ENCODE results near the gene LAMA2.

Gene LAMA2

GRCh38 chr6:129029778-129030177 is 146.8 kb downstream of the LAMA2 start:
- Histone ChIP-seq H3K27ac (ENCODE audit: insufficient read depth in 1 of 2, low read depth in 1 of 2, low read length in 2 of 2, poor library complexity in 1 of 2, severe bottlenecking in 2 of 2) (no peak overlapping the region), H3K4me3 (ENCODE audit: control insufficient read depth in 1 of 7, extremely low read depth in 1 of 7, insufficient read depth in 4 of 7, low read depth in 2 of 7, low read length in 6 of 7) (no peak overlapping the region), H3K4me1 (ENCODE audit: control extremely low read depth in 1 of 4, control insufficient read depth in 4 of 4, insufficient read depth in 4 of 4, low read length in 3 of 4) (no peaks in the 10 kb centered on the region), H3K27me3 (replicated peaks in 2 of 5; ENCODE audit: control insufficient read depth in 4 of 5, insufficient read depth in 5 of 5, low read length in 4 of 5) (no peaks in the 10 kb centered on the region), H3K9me3 (ENCODE audit: control extremely low read depth in 1 of 5, control insufficient read depth in 4 of 5, insufficient read depth in 2 of 5, low read depth in 1 of 5, low read length in 4 of 5) (no peaks in the 10 kb centered on the region), H3K36me3 (ENCODE audit: control insufficient read depth in 4 of 4, insufficient read depth in 4 of 4, low read length in 3 of 4) (no peaks in the 10 kb centered on the region)
- WGBS (ENCODE audit: insufficient coverage): no CpG with 5 or more reads among the region's 2 CpGs
- DNase-seq: no peak
- ChIA-PET CTCF (no interaction called here), POLR2A (no interaction called here)

- no CpG with 5 or more reads among the region's 1 CpG for WGBS (ENCODE audit: insufficient coverage)
- CTCF ChIA-PET: interaction anchor here (0.8 kb wide), 1 partner anchor 26 kb away, joined by 3 read pairs; no protein-coding TSS in a partner anchor
- no peak for DNase-seq
- no peaks in the 10 kb centered on the region for H3K4me1 ChIP-seq (ENCODE audit: control extremely low read depth in 1 of 4, control insufficient read depth in 4 of 4, insufficient read depth in 4 of 4, low read length in 3 of 4)
- H3K27me3 ChIP-seq (replicated peaks in 2 of 5; ENCODE audit: control insufficient read depth in 4 of 5, insufficient read depth in 5 of 5, low read length in 4 of 5): no peaks in the 10 kb centered on the region
- POLR2A ChIA-PET: no interaction called here
- no peak overlapping the region for H3K27ac ChIP-seq (ENCODE audit: insufficient read depth in 1 of 2, low read depth in 1 of 2, low read length in 2 of 2, poor library complexity in 1 of 2, severe bottlenecking in 2 of 2)
- no peaks in the 10 kb centered on the region for H3K36me3 ChIP-seq (ENCODE audit: control insufficient read depth in 4 of 4, insufficient read depth in 4 of 4, low read length in 3 of 4)
- H3K4me3 ChIP-seq (ENCODE audit: control insufficient read depth in 1 of 7, extremely low read depth in 1 of 7, insufficient read depth in 4 of 7, low read depth in 2 of 7, low read length in 6 of 7): no peak overlapping the region
- no peaks in the 10 kb centered on the region for H3K9me3 ChIP-seq (ENCODE audit: control extremely low read depth in 1 of 5, control insufficient read depth in 4 of 5, insufficient read depth in 2 of 5, low read depth in 1 of 5, low read length in 4 of 5)
Observed at GRCh38 chr6:129030215-129030614, 147.3 kb downstream of the LAMA2 start.

- Histone ChIP-seq H3K36me3 (ENCODE audit: control insufficient read depth in 4 of 4, insufficient read depth in 4 of 4, low read length in 3 of 4) (no peaks in the 10 kb centered on the region), H3K4me1 (ENCODE audit: control extremely low read depth in 1 of 4, control insufficient read depth in 4 of 4, insufficient read depth in 4 of 4, low read length in 3 of 4) (no peaks in the 10 kb centered on the region), H3K27me3 (replicated peaks in 2 of 5; ENCODE audit: control insufficient read depth in 4 of 5, insufficient read depth in 5 of 5, low read length in 4 of 5) (no peaks in the 10 kb centered on the region), H3K9me3 (ENCODE audit: control extremely low read depth in 1 of 5, control insufficient read depth in 4 of 5, insufficient read depth in 2 of 5, low read depth in 1 of 5, low read length in 4 of 5) (no peaks in the 10 kb centered on the region), H3K27ac (ENCODE audit: insufficient read depth in 1 of 2, low read depth in 1 of 2, low read length in 2 of 2, poor library complexity in 1 of 2, severe bottlenecking in 2 of 2) (no peak overlapping the region), H3K4me3 (ENCODE audit: control insufficient read depth in 1 of 7, extremely low read depth in 1 of 7, insufficient read depth in 4 of 7, low read depth in 2 of 7, low read length in 6 of 7) (no peak overlapping the region)
- WGBS (ENCODE audit: insufficient coverage): no CpG with 5 or more reads among the region's 1 CpG
- ChIA-PET POLR2A (no interaction called here), CTCF (no interaction called here)
- no peak for DNase-seq
Observed at GRCh38 chr6:129031051-129031599, 148.2 kb downstream of the LAMA2 start.

- CTCF ChIA-PET: no interaction called here
- 95% methylated on average over 5 of the region's 6 CpGs for WGBS (ENCODE audit: insufficient coverage)
- no peaks in the 10 kb centered on the region for H3K27me3 ChIP-seq (replicated peaks in 2 of 5; ENCODE audit: control insufficient read depth in 4 of 5, insufficient read depth in 5 of 5, low read length in 4 of 5)
Observed at GRCh38 chr6:129032602-129033001, 149.7 kb downstream of the LAMA2 start.

GRCh38 chr6:129033180-129033579 is 150.2 kb downstream of the LAMA2 start:
- WGBS (ENCODE audit: insufficient coverage): 100% methylated on average over 1 of the region's 1 CpG
- Histone ChIP-seq H3K27ac (ENCODE audit: insufficient read depth in 1 of 2, low read depth in 1 of 2, low read length in 2 of 2, poor library complexity in 1 of 2, severe bottlenecking in 2 of 2) (no peak overlapping the region), H3K27me3 (replicated peaks in 2 of 5; ENCODE audit: control insufficient read depth in 4 of 5, insufficient read depth in 5 of 5, low read length in 4 of 5) (no peaks in the 10 kb centered on the region), H3K4me3 (ENCODE audit: control insufficient read depth in 1 of 7, extremely low read depth in 1 of 7, insufficient read depth in 4 of 7, low read depth in 2 of 7, low read length in 6 of 7) (no peak overlapping the region), H3K4me1 (ENCODE audit: control extremely low read depth in 1 of 4, control insufficient read depth in 4 of 4, insufficient read depth in 4 of 4, low read length in 3 of 4) (no peaks in the 10 kb centered on the region), H3K36me3 (ENCODE audit: control insufficient read depth in 4 of 4, insufficient read depth in 4 of 4, low read length in 3 of 4) (no peaks in the 10 kb centered on the region), H3K9me3 (ENCODE audit: control extremely low read depth in 1 of 5, control insufficient read depth in 4 of 5, insufficient read depth in 2 of 5, low read depth in 1 of 5, low read length in 4 of 5) (no peaks in the 10 kb centered on the region)
- CTCF ChIA-PET: no interaction called here
- POLR2A ChIA-PET: no interaction called here
- no peak for DNase-seq

More at GRCh38 chr6:129032602-129033001, 149.7 kb downstream of the LAMA2 start:
- H3K4me3 ChIP-seq (ENCODE audit: control insufficient read depth in 1 of 7, extremely low read depth in 1 of 7, insufficient read depth in 4 of 7, low read depth in 2 of 7, low read length in 6 of 7): no peak overlapping the region
- DNase-seq: no peak
- POLR2A ChIA-PET: no interaction called here
- no peaks in the 10 kb centered on the region for H3K36me3 ChIP-seq (ENCODE audit: control insufficient read depth in 4 of 4, insufficient read depth in 4 of 4, low read length in 3 of 4)
- H3K4me1 ChIP-seq (ENCODE audit: control extremely low read depth in 1 of 4, control insufficient read depth in 4 of 4, insufficient read depth in 4 of 4, low read length in 3 of 4): no peaks in the 10 kb centered on the region
- H3K27ac ChIP-seq (ENCODE audit: insufficient read depth in 1 of 2, low read depth in 1 of 2, low read length in 2 of 2, poor library complexity in 1 of 2, severe bottlenecking in 2 of 2): no peak overlapping the region
- no peaks in the 10 kb centered on the region for H3K9me3 ChIP-seq (ENCODE audit: control extremely low read depth in 1 of 5, control insufficient read depth in 4 of 5, insufficient read depth in 2 of 5, low read depth in 1 of 5, low read length in 4 of 5)

GRCh38 chr6:129033581-129033980 is 150.6 kb downstream of the LAMA2 start:
- no peaks in the 10 kb centered on the region for H3K4me1 ChIP-seq (ENCODE audit: control extremely low read depth in 1 of 4, control insufficient read depth in 4 of 4, insufficient read depth in 4 of 4, low read length in 3 of 4)
- no peaks in the 10 kb centered on the region for H3K27me3 ChIP-seq (replicated peaks in 2 of 5; ENCODE audit: control insufficient read depth in 4 of 5, insufficient read depth in 5 of 5, low read length in 4 of 5)
- 100% methylated on average over 1 of the region's 2 CpGs for WGBS (ENCODE audit: insufficient coverage)
- H3K36me3 ChIP-seq (ENCODE audit: control insufficient read depth in 4 of 4, insufficient read depth in 4 of 4, low read length in 3 of 4): no peaks in the 10 kb centered on the region
- ChIA-PET CTCF (no interaction called here), POLR2A (no interaction called here)
- no peak overlapping the region for H3K4me3 ChIP-seq (ENCODE audit: control insufficient read depth in 1 of 7, extremely low read depth in 1 of 7, insufficient read depth in 4 of 7, low read depth in 2 of 7, low read length in 6 of 7)
- no peak overlapping the region for H3K27ac ChIP-seq (ENCODE audit: insufficient read depth in 1 of 2, low read depth in 1 of 2, low read length in 2 of 2, poor library complexity in 1 of 2, severe bottlenecking in 2 of 2)
- DNase-seq: no peak
- no peaks in the 10 kb centered on the region for H3K9me3 ChIP-seq (ENCODE audit: control extremely low read depth in 1 of 5, control insufficient read depth in 4 of 5, insufficient read depth in 2 of 5, low read depth in 1 of 5, low read length in 4 of 5)

GRCh38 chr6:129041563-129041962 is 158.6 kb downstream of the LAMA2 start:
- POLR2A ChIA-PET: no interaction called here

More at GRCh38 chr6:129041563-129041962, 158.6 kb downstream of the LAMA2 start:
- Histone ChIP-seq H3K9me3 (ENCODE audit: control extremely low read depth in 1 of 5, control insufficient read depth in 4 of 5, insufficient read depth in 2 of 5, low read depth in 1 of 5, low read length in 4 of 5) (peaks cover 0 to 3% (median 2%) of the 10 kb centered on the region in 5 experiments), H3K4me1 (ENCODE audit: control extremely low read depth in 1 of 4, control insufficient read depth in 4 of 4, insufficient read depth in 4 of 4, low read length in 3 of 4) (no peaks in the 10 kb centered on the region), H3K36me3 (ENCODE audit: control insufficient read depth in 4 of 4, insufficient read depth in 4 of 4, low read length in 3 of 4) (no peaks in the 10 kb centered on the region), H3K27me3 (replicated peaks in 2 of 5; ENCODE audit: control insufficient read depth in 4 of 5, insufficient read depth in 5 of 5, low read length in 4 of 5) (no peaks in the 10 kb centered on the region), H3K4me3 (ENCODE audit: control insufficient read depth in 1 of 7, extremely low read depth in 1 of 7, insufficient read depth in 4 of 7, low read depth in 2 of 7, low read length in 6 of 7) (no peak overlapping the region), H3K27ac (ENCODE audit: insufficient read depth in 1 of 2, low read depth in 1 of 2, low read length in 2 of 2, poor library complexity in 1 of 2, severe bottlenecking in 2 of 2) (no peak overlapping the region)
- CTCF ChIA-PET: no interaction called here
- no peak for DNase-seq
- WGBS (ENCODE audit: insufficient coverage): 96% methylated on average over 2 of the region's 2 CpGs

Data from common myeloid progenitor, CD34-positive (primary cell).